B cell (primary cell): Measurements from ENCODE around the gene JMJD8.
"Not testable (repeated sequence)": the region's sequence is repeated elsewhere in the genome, so short reads cannot be mapped to it uniquely, and the experiment has no call there.

Experiments
- EZH2 ChIP-seq: IDR thresholded peaks from 2 replicates; pipeline ENCODE4 v1.6.1; 2012; ENCODE audit warnings: borderline replicate concordance, low read depth, mild to moderate bottlenecking, moderate library complexity, low read length; ENCODE audit not compliant: insufficient read depth, poor library complexity, severe bottlenecking
- TF ChIP-seq, protein P1 (sequence below): fragments of 200-600 bp; IDR thresholded peaks from one replicate; pipeline ENCODE4 v1.8.0; 2022; ENCODE audit warnings: antibody characterized with exemption, mild to moderate bottlenecking

DNA sequence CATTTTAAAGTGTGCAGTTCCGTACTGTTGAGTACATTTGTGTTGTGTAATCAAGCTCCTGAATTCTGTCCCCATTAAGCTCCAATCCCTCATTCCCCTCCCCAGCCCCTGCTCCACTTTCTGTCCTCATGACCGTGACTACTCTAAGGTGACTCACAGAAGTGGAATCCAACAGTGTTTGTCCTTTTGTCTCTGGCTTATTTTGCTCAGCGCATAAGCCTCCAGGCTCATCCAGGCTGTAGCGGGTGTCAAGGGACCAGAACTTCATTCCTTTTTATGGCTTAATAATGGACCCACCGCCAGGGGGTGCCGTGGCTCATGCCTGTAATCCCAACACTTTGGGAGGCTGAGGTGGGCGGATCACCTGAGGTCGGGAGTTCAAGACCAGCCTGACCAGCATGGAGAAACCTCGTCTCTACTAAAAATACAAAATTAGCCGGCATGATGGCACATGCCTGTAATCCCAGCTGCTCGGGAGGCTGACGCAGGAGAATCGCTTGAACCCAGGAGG is 28.7 kb upstream of the JMJD8 start:
- not testable (repeated sequence) for TF ChIP-seq EZH2
- TF ChIP-seq, protein P1, sequence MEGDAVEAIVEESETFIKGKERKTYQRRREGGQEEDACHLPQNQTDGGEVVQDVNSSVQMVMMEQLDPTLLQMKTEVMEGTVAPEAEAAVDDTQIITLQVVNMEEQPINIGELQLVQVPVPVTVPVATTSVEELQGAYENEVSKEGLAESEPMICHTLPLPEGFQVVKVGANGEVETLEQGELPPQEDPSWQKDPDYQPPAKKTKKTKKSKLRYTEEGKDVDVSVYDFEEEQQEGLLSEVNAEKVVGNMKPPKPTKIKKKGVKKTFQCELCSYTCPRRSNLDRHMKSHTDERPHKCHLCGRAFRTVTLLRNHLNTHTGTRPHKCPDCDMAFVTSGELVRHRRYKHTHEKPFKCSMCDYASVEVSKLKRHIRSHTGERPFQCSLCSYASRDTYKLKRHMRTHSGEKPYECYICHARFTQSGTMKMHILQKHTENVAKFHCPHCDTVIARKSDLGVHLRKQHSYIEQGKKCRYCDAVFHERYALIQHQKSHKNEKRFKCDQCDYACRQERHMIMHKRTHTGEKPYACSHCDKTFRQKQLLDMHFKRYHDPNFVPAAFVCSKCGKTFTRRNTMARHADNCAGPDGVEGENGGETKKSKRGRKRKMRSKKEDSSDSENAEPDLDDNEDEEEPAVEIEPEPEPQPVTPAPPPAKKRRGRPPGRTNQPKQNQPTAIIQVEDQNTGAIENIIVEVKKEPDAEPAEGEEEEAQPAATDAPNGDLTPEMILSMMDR = peak; percentile 49
